HG02840 (cell line): ENCODE results near the gene RETREG2.

Experiments used
- ATAC-seq: cut with Tn5 transposase; IDR thresholded peaks from one replicate; pipeline ENCODE4 v1.9.1; 2021; ENCODE audit warnings: mild to moderate bottlenecking, moderate library complexity, moderate number of reproducible peaks; ENCODE audit not compliant: unreplicated experiment, low FRiP score

Gene RETREG2, protein sequence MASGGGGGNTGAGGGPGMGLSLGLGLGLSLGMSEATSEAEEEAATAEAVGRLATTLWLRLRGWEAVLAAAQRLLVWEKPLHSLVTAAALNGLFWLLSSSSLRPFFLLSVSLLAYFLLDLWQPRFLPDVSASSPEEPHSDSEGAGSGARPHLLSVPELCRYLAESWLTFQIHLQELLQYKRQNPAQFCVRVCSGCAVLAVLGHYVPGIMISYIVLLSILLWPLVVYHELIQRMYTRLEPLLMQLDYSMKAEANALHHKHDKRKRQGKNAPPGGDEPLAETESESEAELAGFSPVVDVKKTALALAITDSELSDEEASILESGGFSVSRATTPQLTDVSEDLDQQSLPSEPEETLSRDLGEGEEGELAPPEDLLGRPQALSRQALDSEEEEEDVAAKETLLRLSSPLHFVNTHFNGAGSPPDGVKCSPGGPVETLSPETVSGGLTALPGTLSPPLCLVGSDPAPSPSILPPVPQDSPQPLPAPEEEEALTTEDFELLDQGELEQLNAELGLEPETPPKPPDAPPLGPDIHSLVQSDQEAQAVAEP

DNA sequence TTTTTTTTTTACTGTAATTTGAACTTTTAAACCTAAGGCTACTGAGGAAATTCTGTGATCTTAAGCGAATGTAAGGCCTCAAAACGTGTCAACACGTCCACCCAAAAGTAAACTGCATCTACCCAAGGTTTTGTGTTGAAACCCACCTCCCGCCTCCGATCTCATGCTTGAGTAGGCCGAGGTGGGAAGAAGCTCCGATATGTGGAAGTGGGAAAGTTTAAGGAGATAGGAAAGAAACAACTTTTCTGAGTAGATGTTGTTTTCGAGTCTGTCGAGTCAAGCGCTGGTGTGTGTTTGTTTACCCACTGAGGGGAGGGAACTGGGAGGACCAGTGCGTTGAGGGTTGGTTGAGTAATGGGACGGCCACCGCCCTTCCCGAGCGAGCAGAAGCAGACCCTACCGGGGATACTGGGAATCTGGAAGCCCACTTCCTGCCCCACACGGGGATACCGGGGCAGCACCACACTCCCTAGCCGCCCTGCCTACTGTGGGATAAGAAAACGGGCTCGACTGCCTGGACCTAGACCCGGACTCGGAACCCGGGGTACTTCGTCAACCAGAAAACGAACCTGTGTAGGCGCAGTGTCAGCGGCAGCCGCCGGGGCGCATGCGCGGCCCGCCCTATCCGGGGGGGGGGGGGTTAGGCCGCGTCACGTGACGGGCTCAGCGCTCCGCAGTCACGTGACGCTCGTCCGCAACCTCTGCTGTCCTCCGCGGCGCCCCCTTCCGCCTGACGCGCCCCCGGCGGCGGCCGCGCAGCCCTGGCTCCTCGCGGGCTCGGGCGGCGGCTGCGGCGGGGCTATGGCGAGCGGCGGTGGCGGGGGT is at the start of gene RETREG2:
TSS of gene RETREG2 (plus strand) at position 724 of the 825 bp plus-strand sequence. CDS start at position 802, 78 bp downstream.
- peak; percentile 47 for ATAC-seq

DNA sequence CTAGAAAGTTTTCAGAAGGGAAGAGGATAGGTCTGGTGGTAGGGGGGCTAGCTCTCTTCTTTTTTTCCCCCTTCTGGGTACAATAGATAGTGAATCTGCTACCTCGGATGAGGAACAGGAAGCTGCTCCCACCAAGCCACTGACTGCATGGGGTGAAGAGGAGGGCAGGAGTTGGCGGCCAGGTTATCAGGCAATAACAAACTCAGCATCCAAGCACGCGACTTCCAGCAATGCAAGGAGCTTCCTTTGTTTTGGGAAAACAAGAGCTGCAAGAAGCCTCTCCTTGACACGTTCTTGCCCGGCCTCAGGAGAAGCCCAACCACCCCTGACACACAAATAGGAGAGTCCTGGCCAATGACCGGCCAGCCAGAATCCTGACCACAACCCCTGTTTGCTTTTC is 49.7 kb upstream of the RETREG2 start:
- no peak for ATAC-seq

DNA sequence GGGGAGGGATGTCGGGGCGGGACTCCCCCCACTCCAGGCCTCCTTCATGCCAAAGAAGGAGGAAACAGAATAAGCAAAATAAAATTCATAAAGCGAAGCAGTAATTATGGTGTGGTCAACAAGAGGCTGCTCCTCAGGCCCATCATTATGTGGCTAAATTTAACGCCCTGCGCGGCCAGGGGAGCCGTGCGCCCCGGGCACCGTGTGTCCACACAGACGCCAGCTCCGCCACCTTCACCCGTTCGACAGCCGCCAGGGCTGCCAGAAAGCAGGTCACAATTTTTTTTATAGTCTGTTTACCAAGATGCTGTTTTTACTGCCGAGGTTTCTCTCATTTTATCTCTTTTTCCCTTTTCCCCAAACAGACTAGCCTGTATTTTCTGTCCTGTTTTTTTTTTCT is 48.5 kb upstream of the RETREG2 start:
- no peak for ATAC-seq

DNA sequence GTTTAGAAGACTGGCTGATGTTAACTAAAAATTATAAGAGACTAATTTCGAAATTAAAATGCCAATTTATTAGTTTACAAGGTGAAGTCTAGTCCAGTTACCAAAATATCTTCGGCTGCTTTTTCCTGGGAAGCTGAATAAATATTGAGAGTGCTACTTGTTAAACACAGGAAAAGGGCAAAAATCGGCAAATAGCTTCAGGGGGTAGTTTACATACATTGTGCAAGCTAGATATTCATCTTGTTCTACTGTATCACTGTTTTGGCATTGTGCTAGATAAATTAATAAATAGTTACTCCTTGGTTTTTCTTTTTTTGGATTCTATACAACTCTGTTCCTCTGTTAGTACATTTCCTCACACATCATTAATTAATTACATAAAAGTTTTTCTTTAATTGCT is 46.7 kb upstream of the RETREG2 start:
- ATAC-seq: no peak

DNA sequence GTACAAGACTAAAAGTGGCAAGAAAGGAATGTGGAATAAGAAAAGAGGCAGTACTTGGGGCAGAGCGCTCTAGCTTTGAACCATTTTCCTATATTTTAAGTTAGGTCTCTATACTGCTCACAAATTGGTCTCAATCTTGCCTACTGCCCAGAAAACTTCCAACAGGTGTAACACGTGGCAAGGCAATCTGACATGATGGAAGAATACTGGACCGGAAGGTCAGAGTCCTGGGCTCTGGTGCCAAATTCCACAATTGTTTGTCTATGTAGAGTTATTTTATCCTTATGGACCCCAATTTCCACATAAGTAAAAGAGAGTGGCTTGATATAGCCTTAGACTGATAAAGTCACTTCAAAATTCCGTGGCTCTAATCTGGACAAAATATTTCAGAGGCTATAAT is 46.3 kb upstream of the RETREG2 start:
- ATAC-seq: no peak

DNA sequence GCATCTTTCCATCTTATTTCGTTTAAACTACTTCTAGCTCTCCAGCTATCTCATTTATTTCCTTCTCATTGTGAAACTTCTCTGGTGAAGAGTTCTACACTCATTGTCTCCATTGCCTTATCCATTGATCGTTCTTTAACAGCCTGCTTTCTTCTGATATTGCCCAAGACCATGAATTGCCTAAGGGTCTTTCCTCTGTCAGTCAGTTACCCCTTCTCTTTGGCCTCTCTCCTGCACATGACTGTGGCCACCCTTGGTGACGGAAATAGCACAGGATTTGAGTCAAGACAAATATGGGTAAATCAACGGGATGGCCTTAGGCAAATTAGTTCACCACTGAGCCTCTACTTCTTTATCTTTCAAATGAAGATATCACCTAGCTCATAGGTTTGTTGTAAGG is 44.1 kb upstream of the RETREG2 start:
- no peak for ATAC-seq

DNA sequence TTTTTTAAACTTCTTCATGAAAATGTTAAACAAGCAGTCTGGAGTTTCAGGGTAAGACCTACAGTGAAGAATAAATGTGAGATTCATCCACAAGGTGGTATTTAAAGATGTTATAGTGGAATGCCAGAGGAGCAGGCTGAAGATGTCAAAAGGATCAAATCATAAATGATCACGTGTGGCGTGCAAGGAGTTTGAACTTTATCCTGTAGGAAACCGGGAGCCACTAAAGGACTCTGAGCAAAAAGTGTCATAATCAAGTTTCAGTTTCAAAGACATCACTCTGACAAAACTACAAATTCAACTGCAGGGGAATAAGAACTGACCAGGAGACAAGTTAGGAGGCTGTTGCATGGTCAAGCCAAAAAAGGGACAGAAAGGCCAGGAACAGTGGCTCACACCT is 37.4 kb upstream of the RETREG2 start:
- ATAC-seq: no peak

DNA sequence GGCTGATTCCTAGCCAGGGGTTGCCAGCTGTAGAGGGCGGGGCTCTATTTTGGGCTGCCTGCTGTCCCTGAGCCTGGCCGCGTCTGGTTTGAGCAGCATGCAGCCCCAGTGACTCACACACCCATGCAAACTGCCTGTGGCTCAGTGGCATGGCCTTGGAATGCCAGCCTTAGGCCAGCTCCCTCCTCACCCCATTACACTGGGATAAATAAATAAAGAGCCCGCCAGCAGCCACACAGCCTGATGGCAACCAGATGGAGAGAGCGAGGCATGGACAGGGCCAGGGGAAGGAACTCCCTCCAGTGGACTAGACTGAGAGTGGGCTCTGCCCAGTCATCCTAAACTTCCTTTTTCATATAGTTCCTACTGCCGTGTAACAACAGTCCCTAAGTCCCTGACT is 35.7 kb upstream of the RETREG2 start:
- ATAC-seq: no peak

DNA sequence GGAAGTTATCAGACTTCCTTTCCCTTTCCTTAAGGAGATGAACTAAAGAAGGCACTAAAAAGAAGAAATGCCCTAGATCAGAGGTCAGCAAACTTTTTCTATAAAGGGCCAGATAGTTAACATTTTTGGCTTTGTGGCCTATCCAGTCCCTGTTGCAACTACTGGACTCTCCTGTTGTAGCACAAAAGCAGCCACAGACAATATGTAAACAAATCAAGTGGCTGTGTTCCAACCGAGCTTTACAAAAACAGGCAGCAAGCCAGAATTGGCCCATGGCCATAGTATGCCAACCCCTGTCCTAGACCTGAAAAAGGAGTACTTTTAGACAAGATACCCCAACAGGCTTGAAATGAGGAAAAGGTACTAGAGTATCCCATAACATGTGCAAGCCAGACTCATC is 28.4 kb upstream of the RETREG2 start:
- ATAC-seq: no peak

DNA sequence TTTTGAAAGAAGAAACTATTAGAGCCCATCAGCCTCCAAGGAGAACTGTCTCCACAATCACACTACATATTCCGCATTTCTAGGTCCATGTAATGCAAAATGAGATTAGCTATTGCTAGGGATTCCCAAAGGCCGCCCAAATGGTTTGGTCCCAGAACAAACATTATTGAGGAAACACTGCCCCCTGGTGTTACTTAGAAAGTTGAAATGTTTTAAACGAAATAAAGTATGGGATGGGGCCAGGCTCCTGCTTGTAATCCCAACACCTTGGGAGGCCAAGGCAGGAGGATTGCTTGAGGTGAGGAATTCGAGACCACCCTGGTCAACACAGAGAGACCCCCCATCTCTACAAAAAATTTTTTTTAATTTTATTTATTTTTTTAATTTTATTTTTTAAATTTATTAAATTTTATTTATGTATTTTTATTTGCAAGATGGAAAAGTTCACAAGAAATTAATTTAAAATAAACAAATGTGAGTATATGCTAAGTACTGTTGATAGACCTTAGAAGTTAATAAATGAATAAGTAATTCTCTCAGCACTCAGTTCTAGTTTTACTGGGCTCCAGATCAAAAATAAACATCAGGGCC is 22.9 kb upstream of the RETREG2 start:
- ATAC-seq: no peak

DNA sequence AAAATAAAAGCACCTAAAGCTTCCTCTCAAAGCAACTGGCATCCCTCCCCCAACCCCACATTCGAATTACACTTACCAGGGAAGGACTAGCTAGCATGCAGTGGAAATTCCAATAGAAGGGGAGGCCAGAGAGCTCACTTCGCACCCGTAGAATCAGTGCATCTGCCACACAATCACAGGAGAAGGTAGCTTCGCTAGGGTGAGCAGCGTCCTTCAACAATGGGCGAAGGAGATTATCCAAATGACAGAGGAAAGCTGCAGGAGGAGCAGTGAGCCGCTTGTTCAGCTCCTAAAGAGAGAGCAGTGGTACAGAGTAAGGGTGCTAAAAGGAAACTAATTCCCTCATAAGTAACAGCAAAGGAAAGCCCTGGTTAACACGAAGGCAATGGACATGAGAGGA is 20.7 kb upstream of the RETREG2 start:
- ATAC-seq: no peak

DNA sequence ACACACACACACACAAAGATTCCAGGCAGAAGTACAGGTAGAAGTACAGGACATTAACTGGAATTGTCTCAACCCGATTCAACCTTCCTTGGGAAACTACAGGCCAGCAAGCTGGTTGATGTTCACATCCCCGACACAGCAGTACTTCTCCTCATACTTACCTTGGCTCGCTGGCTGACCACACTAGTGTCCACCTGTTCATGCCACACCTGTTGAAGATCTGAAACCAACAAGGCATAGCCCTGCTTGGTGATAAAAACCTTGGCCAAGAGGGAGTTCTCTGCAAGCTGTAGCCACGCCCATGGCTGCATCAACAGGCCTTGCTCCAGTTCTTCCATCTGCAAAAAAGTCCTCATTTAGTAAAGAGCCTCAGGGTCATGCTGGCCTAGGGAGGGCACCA is 20.1 kb upstream of the RETREG2 start:
- no peak for ATAC-seq

DNA sequence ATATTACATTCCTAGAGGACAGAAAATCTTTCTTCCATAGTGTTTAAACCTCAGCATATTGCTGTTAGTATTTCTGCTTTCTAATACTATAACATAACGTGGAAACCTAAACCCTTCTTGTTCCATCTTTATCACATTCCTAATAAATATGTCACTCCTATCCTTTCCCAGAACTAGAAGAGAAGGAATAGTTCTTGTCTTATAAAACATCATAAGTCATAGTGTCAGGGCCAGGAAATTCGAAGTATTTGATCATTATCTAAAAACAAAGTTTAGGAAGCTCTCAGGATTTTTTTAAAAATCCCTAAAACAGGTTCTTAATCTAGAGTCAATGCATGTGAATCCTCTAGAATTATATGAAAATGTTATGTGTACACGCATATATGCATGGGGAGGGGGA is 19.5 kb upstream of the RETREG2 start:
- ATAC-seq: no peak

DNA sequence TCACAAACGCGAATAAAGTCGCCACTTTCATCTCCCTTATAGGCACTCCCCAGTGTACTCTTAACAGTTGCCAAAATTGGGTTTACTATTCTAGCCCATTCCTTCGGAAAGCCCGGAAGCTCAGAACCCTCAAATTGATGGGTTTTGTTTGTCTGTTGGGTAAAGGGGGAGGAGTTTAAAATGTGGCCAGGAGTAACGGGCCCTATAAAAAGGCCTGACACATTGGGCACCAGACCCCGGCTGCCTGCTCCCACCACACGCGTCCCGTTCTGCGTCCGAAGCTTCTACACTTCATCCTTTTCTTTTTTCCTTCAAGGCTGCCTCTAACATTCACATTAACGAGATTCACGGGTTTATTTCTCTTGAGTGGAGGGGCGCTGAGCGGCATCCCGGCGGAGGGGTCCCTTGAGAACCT is 18.3 kb upstream of the RETREG2 start:
- no peak for ATAC-seq

DNA sequence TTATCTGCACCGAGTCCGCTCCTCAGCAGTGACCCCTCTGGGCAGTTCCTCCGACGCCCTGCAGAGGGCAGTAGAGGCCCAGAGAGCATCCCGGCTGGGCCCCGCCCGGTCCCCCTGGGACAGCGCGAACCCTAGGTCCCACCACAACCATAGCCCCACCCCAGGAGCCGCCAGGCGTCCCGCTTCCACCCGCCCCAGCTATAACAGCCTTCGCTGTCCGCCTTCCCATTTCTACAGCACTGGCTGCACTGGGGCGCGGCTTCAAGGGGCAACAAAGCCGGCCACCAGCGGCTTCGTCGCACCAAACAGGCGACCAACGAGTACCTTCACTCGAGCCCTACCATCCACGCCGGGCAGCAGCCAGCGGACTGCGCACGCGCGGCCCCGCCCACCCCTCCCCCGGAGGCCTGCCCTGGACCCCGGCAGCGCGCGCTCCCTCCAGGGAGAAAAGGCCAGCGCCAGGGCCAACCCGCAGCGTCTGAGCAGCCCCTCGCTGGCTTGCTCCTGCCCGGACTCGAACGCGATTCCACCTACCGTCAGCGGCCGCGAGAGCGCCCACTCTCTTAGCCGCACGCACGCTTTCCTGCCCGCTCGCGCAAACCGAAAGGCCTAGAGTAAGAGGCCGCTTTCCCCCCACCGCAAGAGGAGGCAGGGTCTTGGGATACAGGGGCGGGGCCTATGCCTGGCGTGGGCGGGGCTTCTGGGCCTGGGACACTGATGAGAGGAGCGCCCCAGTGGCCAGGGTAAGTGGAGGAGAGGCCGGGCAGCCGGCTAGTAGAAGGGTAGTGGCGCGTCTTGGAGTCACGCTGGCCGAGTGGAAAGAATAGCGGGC is 17.7 kb upstream of the RETREG2 start, which contains the start of gene NHEJ1:
TSS of gene NHEJ1 (minus strand) at position 630 of the 832 bp plus-strand sequence. CDS start 2,453 bp downstream, outside the sequence.
- ATAC-seq: peak; percentile 90

DNA sequence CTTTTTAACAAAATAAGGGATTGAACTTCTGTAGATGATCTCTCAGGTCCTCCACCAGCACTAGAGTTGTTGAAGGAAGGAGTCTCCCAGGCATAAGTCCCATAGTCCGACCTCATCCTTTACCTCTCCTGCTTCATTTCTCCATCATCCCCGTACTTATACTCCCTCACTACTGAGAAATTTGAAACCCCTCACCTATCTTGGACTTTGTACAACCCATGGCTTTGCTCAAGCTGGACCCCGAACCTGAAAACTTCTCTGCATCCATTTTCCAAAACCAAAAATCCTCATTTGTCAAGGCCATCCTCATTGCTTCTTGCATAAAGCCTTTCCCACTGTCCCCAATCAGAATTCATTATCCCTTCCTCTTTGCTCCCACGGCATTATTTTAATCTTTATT is 17.0 kb upstream of the RETREG2 start:
- no peak for ATAC-seq

DNA sequence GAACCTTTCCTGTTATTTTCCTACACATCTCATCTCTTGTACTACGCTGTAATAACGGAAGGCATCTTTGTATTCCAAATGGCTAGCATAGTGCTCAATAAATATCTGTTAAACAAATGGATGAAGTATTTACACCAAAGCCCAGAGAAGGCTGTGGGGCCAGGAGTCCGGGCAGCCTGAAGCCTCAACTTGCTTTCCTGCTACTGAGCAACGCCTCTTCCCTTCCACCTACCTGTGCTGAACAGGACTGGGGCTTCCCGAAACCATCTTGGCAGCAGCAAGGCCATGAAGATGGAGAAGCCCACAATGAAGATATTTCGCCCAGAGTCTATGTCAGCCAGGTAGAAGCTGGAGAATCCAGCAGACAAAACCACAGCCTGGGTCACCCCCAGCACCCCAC is 14.9 kb upstream of the RETREG2 start:
- ATAC-seq: no peak

DNA sequence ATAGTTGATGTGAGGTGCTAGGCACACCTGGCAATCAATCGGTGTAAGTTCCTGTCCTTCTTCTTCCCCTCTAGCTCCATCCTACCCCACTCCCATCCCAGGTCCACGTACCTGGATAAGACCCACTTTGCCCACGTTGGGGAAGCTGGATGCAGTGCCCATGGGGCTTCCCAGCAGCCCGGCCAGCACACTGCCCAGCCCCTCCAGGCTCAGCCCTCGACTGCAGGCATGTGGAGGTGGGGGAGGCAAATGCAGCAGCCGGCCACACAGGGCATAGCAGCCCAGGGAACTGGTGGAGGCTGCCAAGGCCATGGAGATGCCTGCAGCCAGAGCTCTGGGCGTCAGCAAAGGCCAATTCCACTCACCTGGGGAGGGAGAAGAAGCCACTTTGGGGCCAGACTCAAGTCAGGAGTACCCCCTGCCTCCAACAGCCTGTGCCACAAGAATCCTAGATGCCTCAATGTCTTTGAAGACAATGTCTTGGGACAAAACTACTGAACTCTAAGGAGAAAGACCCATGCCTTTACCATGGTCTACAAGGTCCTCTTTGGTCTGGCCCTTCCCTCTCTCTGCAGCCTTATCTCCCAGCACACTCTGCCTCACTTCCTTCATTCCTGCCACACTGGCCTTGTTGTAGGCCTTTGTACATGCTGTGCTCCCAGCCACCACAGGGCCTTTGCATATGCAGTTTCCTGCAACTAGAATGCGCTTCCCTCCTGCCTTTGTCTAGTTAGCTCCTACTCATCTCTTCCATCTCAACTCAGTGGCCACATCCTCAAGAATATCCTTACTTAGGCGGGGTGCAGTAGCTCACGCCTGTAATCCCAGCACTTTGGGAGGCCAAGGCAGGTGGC is 12.8 kb upstream of the RETREG2 start:
- no peak for ATAC-seq

DNA sequence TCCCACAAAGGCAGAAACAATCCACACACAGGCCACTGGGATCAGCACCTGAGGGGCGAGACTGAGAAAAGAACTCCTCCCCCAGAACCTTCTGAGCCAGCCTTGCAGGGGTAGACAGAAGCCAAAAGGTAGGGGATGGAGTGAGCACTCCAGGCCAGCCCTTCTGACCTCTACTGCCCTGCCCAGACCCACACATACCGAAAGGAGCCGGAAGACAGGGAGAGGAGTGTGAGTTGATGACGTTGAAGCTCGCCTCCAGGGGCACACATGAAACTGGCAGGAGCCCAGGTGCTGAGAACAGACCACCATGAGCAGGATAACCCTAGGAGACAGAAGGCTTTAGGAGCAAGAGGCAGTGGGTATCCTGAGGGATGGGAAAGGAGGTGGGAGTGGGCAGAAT is 10.1 kb upstream of the RETREG2 start:
- ATAC-seq: no peak
